Measurements from ENCODE around the gene PLEK.
"Not testable (repeated sequence)": the region's sequence is repeated elsewhere in the genome, so short reads cannot be mapped to it uniquely, and the experiment has no call there.

PLEK gene

GRCh38 chr2:68385907-68386287, 20.8 kb downstream of the PLEK start:
- no peak for DNase-seq

GRCh38 chr2:68386365-68386764, 21.3 kb downstream of the PLEK start:
- no peak for DNase-seq

- DNase-seq = no peak
Measured at GRCh38 chr2:68387408-68388350, 22.6 kb downstream of the PLEK start.

DNA sequence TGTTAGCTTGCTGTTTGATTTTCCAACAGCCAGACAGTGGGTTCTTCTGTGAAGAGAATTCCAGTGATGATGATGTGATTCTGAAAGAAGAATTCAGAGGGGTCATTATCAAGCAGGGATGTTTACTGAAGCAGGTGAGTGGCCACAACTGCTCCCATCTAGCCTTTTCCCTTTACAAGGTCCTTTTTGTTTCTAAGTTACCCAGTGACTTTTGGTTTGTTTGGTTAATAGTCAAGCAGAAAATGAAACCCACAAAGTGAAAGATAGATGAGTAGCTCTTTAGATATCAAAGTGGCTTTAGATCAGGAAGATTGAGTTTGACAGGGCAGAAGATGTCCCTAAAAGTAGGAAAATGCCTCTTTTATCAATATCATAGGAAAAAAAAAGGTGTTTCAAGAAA, 23.3 kb downstream of the PLEK start:
- DNase-seq = no peak

- no peak for DNase-seq
Measured at GRCh38 chr2:68388772-68389171, 23.7 kb downstream of the PLEK start.

DNA sequence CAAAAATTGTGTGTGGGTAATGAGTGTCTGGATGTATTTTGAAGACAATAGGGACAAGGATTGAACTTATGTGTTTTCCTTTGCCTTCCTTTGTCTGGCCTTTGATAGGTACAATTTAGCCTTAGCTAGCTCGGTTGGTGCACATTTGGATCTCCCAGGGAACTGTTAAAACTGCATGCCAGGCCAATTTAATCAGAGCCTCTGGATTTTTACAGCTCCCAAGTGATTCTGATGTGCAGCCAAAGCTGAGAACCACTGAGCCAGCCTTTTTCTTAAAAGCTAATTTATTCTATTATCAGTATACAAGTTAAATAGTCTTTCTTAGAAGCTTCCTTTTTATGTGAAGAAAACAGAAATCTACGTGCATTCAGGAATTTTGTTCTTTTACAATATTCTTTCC, 25.0 kb downstream of the PLEK start:
- no peak for DNase-seq

- no peak for DNase-seq
Measured at GRCh38 chr2:68390586-68390985, 25.5 kb downstream of the PLEK start.

DNA sequence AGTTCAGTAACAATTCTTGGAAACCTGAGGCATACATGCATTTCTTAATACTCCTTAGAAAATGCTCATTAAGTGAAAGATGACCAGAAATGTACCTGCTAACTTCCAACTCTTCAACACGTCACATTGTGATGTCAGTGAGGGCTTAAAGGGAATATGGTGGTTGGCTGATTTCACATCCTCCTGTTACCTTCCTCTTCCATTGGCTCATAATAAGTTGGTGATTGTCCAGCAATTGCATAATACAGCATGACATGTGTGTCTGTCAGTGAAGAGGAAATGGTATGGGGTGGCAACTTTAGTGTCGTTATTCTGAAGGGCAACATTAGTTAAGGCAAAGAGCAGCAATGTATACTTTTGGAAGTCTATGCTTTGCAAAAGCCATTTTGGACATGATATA, 26.0 kb downstream of the PLEK start:
- no peak for DNase-seq

DNA sequence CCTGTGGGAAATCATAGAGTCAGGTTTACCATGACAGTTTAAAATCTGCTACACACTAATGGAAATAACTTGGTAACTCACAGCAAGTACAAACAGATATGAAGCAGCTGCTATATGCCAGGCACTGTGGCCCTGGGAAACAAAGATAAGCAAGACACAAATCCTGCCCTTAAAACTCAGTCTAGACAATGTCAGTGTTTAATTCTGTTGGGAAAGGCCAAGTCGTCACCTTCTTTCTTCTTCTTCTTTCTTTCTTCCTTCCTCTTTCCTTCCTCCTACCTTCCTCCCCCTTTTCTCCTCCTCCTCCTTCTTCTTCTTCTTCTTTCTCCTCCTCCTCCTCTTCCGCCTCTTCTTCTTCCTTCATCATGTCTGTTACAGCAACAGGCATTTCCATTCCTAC, 26.8 kb downstream of the PLEK start:
- no peak for DNase-seq

DNA sequence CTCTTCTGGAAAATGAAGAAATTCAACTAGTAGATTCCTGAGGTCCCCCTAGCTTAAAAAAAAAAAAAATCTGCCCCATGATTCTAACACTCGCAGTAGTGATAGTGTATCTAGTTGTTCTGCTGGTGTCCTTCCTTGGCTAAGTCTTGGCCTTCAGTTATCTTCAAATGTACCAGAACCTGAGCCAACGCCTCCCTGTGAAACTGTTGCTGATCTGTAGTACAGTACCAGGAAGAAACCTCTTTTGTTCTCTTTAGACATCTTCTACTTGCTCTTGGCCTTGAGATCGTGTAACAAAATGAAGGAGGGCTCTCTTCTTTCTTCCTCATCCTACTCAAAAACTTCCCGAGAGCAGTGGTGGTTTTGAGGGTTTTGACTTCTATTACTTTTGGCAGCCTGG, 31.0 kb downstream of the PLEK start:
- DNase-seq = no peak

- DNase-seq = not testable (repeated sequence)
Measured at GRCh38 chr2:68397704-68398263, 32.7 kb downstream of the PLEK start.

DNA sequence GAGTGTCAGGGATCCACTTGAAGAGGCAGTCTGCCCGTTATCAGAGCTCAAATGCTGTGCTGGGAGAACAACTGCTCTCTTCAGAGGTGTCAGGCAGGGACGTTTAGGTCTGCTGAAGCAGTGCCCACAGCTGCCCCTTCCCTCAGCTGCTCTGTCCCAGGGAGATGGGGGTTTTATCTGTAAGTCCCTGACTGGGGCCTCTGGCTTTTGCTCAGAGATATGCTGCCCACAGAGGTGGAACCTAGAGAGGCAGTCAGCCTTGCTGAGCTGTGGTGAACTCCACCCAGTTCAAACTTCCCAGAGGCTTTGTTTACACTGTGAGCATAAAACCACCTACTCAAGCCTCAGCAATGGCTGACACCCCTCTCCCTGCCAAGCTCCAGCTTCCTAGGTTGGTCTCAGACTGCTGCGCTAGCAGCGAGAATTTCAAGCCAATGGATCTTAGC, 38.1 kb downstream of the PLEK start:
- no peak for DNase-seq

DNA sequence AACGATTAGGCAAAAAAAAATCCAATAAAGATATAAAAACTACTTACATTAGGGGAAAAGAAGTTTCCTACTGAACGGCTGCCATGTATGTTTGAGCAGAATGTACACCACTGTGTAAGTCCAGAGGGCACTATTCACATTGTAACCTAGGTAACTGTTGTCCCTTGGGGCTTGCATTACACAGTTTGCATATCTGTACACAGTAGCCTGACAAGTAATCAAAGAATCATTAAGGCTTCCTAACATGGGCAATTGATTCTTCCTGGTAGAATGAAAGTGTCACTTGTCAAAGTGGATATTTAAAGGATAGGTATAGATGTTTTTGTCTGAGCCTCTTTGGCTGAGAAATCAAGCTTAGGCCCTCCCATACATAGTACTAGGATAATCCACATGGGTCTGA, 39.1 kb downstream of the PLEK start:
- DNase-seq = no peak

DNA sequence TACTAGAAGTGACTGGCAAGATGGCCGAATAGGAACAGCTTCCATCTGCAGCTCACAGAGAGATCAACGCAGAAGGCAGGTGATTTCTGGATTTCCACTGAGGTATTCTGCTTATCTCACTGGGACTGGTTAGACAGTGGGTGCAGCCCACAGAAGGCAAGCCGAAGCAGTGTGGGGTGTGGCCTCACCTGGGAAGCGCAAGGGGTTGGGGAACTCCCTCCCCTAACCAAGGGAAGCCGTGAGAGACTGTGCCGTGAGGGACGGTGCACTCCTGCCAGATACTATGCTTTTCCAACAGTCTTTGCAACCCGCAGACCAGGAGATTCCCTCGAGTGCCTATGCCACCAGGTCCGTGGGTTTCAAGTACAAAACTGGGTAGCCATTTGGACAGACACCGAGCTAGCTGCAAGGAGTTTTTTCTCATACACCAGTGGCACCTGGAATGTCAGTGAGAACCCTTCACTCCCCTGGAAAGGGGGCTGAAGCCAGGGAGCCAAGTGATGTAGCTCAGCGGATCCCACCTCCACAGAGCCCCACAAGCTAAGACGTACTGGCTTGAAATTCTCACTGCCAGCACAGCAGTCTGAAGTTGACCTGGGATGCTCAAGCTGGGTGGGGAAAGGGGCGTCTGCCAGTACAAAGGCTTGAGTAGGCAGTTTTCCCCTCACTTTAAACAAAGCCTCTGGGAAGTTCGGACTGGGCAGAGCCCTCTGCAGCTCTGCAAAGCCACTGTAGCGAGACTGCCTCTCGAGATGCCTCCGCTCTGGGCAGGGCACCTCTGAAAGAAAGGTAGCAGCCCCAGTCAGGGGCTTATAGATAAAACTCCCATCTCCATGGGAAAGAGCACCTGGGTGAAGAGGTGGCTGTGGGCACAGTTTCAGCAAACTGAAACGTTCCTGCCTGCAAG, 40.1 kb downstream of the PLEK start:
- DNase-seq = no peak

- DNase-seq = no peak
Measured at GRCh38 chr2:68411397-68412126, 46.5 kb downstream of the PLEK start.

GRCh38 chr2:68412127-68412819, 47.2 kb downstream of the PLEK start:
- no peak for DNase-seq

DNA sequence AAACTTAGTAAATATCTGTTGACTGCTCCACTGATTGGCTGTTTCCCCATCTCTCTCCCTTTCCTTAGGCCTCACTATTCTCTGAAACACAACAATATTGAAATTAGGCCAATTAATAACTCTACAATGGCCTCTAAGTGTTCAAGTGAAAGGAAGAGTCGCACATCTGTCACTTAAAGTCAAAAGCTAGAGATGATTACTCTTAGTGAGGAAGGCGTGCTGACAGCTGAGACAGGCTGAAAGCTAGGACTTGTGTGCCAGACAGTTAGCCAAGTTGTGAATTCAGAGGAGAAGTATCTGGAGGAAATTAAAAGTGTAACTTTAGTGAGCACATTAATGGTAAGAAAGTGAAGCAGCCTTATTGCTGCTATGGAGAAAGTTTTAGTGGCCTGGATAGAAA, 48.4 kb downstream of the PLEK start:
- DNase-seq = no peak

GRCh38 chr2:68414452-68414851, 49.4 kb downstream of the PLEK start:
- DNase-seq = no peak

GRCh38 chr2:68414876-68415275, 49.8 kb downstream of the PLEK start:
- DNase-seq = no peak

DNA sequence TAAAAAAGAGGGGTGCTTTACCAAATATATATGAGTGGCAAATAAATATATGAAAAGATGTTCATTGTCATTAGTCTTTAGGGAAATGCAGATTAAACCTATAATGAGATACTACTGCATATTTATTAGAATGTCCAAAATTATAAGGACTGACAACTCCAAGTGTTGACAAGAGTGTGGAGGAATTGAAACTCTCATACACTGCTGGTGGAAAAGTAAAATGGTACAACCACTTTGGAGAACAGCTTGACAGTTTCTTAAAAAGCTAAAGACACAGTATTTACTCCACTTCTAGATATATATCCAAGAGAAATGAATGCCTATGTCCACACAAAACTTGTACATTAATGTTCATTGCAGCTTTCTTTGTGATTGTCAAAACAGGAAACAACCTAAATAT, 50.4 kb downstream of the PLEK start:
- no peak for DNase-seq

GRCh38 chr2:68416081-68416675, 51.1 kb downstream of the PLEK start:
- no peak for DNase-seq

- no peak for DNase-seq
Measured at GRCh38 chr2:68417926-68418325, 52.8 kb downstream of the PLEK start.
